Measurements from ENCODE around the gene ERICH6B.

ERICH6B gene

DNA sequence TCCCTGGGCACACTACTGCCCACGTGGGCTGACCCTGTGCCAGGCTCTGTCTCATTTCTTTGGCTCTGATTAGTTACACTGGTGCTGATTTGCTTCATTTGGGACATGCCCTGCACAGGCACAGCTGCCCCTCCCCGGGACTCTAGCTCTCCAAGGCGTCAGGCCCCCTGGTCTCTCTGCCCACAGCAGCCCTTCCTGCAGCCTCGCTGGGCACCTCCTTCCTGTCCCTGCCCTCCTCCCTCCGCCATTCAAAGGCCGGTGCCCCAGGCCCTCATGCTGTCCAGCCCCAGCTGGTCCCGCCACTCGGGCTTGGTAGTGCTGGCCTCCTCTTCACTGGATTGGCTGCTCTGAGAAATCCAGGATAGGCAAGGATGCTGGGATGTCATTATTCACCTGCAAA is 73.1 kb downstream of the ERICH6B start:
- no peak for DNase-seq (ENCODE audit: low read depth)

DNA sequence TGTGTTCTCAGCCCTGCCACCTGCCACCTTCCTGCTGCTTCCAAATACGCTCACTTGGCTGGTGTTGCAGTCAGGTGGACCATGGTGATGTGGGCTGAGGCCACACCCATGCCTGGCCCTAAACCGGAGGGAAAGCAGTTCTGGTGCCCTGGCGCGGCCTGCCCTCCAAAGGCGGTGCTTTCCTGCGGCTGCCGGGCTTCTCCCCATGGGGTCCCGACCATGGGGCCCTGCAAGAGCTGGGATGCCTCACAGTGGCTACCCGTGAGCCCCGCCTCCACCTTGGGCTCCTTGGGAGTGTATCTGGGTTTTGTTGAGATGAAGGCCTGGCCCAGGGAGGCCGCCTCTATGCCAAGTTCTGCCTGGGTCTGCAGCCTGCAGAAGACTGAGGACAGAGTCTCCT is 73.7 kb downstream of the ERICH6B start:
- no peak for DNase-seq (ENCODE audit: low read depth)

DNA sequence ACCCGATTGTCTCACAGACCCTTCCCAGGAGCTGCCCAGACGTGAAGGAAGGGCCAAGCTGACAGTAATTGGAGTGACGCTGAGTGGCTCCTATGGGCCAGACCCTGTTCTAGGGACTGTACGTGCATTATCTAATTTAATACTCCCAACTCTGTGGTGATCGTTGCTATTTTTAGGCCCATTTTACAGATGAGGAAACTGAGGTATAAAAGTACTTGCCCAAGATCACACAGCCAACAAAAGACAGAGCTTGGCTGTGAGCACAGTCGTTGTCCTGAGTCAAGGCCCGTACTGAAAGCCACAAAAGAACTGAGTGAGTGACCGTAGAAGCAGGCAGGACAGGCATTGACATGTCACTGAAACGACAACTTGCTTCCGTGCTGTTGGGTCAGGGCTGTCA is 74.7 kb downstream of the ERICH6B start:
- no peak for DNase-seq (ENCODE audit: low read depth)

- no peak for DNase-seq (ENCODE audit: low read depth)
Measured at GRCh38 chr13:45540195-45540594, 75.3 kb downstream of the ERICH6B start.

DNA sequence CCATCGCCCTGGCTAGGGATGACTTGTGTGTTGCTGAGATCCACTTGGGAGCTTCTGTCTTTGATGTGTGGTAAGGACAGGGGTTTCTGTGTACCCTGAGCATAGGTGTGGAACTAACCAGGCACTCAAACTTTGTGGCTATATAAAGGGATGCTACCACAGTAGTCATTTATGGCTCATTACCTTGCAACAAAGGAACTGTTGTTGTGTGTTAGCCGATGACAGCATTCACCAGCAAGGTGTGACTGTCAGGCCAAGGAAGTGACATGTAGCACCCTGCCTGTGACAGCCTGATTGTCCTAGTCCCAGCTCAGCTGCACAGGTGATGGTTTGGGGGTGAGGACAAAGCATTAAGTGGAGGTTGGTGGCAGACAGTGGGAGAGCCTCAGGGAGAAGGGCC is 77.2 kb downstream of the ERICH6B start:
- no peak for DNase-seq (ENCODE audit: low read depth)

DNA sequence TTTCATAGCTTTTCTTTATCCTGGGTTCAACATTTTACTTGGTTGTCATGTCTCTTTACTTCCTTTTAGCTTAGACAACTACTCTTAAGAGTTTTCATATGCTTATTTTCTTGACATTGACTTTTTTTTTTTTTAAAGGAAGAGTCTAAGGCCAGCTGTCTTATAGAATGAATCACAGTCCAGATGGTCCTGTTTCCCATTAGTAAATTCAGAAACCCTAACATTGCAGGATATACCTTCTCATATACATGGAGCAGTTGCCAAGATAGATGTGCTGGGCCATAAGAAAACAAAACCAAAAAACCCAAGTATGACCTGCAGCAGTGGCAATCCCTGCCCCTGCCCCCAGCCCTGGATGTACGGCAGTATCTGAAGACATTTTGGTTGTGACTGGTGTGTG is 78.0 kb downstream of the ERICH6B start:
- no peak for DNase-seq (ENCODE audit: low read depth)

DNA sequence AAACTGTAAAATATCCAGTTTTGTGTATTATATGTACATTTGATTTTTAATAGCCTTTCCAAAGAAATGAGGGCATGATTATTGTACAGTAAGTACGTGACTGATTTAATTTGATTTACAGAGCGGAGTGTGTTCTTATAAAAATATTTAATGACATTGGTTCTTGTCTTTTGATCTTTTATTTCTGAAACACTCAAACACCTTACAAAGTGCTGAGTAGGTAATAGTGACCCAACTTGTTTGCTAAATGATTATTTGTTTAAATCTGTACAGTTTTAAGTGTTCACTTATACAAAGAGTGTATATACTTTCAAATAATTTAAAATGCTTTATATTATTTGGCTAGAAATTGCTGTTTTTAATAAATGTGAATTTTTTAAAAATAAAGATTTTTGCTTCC is 79.3 kb downstream of the ERICH6B start:
- no peak for DNase-seq (ENCODE audit: low read depth)

- DNase-seq (ENCODE audit: low read depth): no peak
Measured at GRCh38 chr13:45534604-45535003, 80.9 kb downstream of the ERICH6B start.

- DNase-seq (ENCODE audit: low read depth): no peak
Measured at GRCh38 chr13:45529758-45530157, 85.8 kb downstream of the ERICH6B start.

DNA sequence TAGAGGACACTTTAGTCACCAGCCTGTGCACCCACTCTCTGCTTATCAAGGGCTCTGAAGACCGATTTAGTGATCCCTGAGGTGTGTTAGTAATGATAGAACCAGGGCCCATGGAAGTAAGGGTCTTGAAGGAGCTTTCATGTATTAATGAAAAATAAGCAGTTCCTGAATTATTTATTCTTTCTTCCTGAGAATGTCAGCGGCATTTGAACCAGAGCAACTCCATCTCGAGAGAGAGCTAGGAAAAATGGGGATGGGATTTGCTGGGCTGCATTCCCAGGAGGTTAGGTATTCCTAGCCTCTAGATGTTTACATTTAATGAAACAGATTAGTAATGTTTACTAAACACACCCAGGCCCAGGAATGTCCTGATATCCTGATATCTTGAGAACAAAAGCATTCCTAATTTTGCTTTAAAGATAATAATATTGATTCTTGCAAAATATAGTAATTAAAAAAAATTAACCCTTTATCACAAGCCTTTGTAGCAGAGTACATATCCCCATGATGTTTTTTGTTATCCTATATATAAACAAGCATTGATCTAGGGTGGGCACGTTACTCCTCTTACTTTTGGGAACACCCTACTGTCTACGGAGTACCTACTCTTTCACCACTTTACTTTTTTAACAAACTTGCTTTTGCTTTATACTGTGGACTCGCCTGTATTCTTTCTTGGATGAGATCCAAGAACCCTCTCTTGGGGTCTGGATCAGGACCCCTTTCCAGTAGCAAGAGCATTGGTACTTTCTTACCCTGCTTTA is 87.7 kb downstream of the ERICH6B start:
- DNase-seq (ENCODE audit: low read depth): no peak

- no peak for DNase-seq (ENCODE audit: low read depth)
Measured at GRCh38 chr13:45522571-45522970, 93.0 kb downstream of the ERICH6B start.

GRCh38 chr13:45521297-45521696 is 94.2 kb downstream of the ERICH6B start:
- DNase-seq (ENCODE audit: low read depth): no peak

- no peak for DNase-seq (ENCODE audit: low read depth)
Measured at GRCh38 chr13:45519493-45519892, 96.0 kb downstream of the ERICH6B start.

GRCh38 chr13:45518525-45519245 is 96.9 kb downstream of the ERICH6B start:
- no peak for DNase-seq (ENCODE audit: low read depth)

- no peak for DNase-seq (ENCODE audit: low read depth)
Measured at GRCh38 chr13:45516757-45517156, 98.8 kb downstream of the ERICH6B start.

- DNase-seq (ENCODE audit: low read depth): no peak
Measured at GRCh38 chr13:45512098-45512496, 103.4 kb downstream of the ERICH6B start.

GRCh38 chr13:45511310-45512097 is 104.0 kb downstream of the ERICH6B start:
- no peak for DNase-seq (ENCODE audit: low read depth)

GRCh38 chr13:45510672-45511071 is 104.9 kb downstream of the ERICH6B start:
- no peak for DNase-seq (ENCODE audit: low read depth)

GRCh38 chr13:45508776-45509175 is 106.8 kb downstream of the ERICH6B start:
- DNase-seq (ENCODE audit: low read depth): no peak

DNA sequence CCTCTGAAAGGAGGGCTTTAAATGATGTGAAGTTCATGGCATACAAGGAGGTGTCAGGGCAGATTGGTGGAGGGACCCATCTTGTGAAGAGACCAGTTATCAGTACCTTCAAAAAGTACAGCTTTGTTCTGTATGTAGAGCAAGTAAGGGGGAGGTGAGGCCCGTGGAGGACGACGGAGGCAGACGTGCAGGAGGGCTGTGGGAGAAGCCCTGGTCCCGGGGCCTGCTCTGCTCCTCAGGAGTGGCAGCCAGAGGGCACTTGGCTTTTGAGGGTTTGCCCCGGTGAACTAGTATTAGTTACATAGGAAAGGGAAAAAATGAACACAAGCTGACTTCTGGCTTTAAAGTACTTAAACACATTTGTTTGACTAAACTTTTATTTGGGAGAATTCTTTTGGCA is 108.7 kb downstream of the ERICH6B start:
- no peak for DNase-seq (ENCODE audit: low read depth)

- no peak for DNase-seq (ENCODE audit: low read depth)
Measured at GRCh38 chr13:45503658-45504057, 111.9 kb downstream of the ERICH6B start.

- no peak for DNase-seq (ENCODE audit: low read depth)
Measured at GRCh38 chr13:45501175-45501526, 114.4 kb downstream of the ERICH6B start.

All from HS-27A (cell line).